Neural progenitor cell (in vitro differentiated cells): ENCODE data around the gene SEMA6A. TPM values are rescaled to one million over a fixed set of nuclear protein-coding genes. Genes with fewer than 3 reads are reported as not detected.

Source experiments
- DNase-seq: peaks from one replicate; pipeline ENCODE4 v3.0.0-alpha.2; 2016; ENCODE audit warnings: low spot score
- H2AFZ ChIP-seq: fragments of 200-600 bp; sonication (generic); replicated peaks from 2 replicates; pipeline ENCODE4 v1.6.1; 2016; ENCODE audit warnings: antibody characterized with exemption
- H3F3A ChIP-seq: fragments of 200-600 bp; sonication (generic); 2 replicates; pipeline ENCODE4 v1.6.1; 2016; ENCODE audit warnings: antibody characterized with exemption, low read depth
- H3K27ac ChIP-seq: fragments of 200-600 bp; sonication (generic); 2 replicates; pipeline ENCODE4 v1.5.1; 2016; ENCODE audit warnings: mild to moderate bottlenecking
- H3K27me3 ChIP-seq: fragments of 200-600 bp; sonication (generic); 2 replicates; pipeline ENCODE4 v1.6.1; 2016; ENCODE audit warnings: mild to moderate bottlenecking, moderate library complexity
- H3K36me3 ChIP-seq: fragments of 200-600 bp; sonication (generic); 2 replicates; pipeline ENCODE4 v1.5.1; 2016
- H3K4me1 ChIP-seq: fragments of 200-600 bp; sonication (generic); 2 replicates; pipeline ENCODE4 v1.6.1; 2016; ENCODE audit warnings: mixed run types
- H3K4me2 ChIP-seq: fragments of 200-600 bp; sonication (generic); 2 replicates; pipeline ENCODE4 v1.6.1; 2016
- H3K4me3 ChIP-seq: fragments of 200-600 bp; sonication (generic); 2 replicates; pipeline ENCODE4 v1.5.1; 2016
- H3K79me2 ChIP-seq: fragments of 200-600 bp; sonication (generic); 2 replicates; pipeline ENCODE4 v1.6.1; 2016; ENCODE audit warnings: low read depth
- H3K9ac ChIP-seq: fragments of 200-600 bp; sonication (generic); 2 replicates; pipeline ENCODE4 v1.6.1; 2016
- H3K9me3 ChIP-seq: fragments of 200-600 bp; sonication (generic); 2 replicates; pipeline ENCODE4 v1.5.1; 2016; ENCODE audit warnings: low read depth
- H4K20me1 ChIP-seq: fragments of 200-600 bp; sonication (generic); 2 replicates; pipeline ENCODE4 v1.6.1; 2016; ENCODE audit warnings: low read depth
- H3K27ac Mint-ChIP-seq: 3 replicates; pipeline ENCODE4 v1.8.0; 2021; ENCODE audit warnings: mixed read lengths
- H3K27me3 Mint-ChIP-seq: 2 replicates; pipeline ENCODE4 v1.8.0; 2022; ENCODE audit warnings: low read depth, mild to moderate bottlenecking, inconsistent platforms, moderate library complexity, mixed read lengths; ENCODE audit not compliant: insufficient read depth
- H3K36me3 Mint-ChIP-seq: 3 replicates; pipeline ENCODE4 v1.8.0; 2021; ENCODE audit warnings: mixed read lengths
- H3K4me1 Mint-ChIP-seq: 3 replicates; pipeline ENCODE4 v1.8.0; 2021; ENCODE audit warnings: mixed read lengths
- H3K4me3 Mint-ChIP-seq: 3 replicates; pipeline ENCODE4 v1.8.0; 2021; ENCODE audit warnings: mild to moderate bottlenecking, moderate library complexity, mixed read lengths
- H3K9me3 Mint-ChIP-seq: 3 replicates; pipeline ENCODE4 v1.8.0; 2020; ENCODE audit warnings: mixed read lengths
- CTCF ChIP-seq: fragments of 200-600 bp; sonication (generic); IDR thresholded peaks from 2 replicates; pipeline ENCODE4 v1.5.1; 2017; ENCODE audit warnings: antibody characterized with exemption, mild to moderate bottlenecking
- EZH2 ChIP-seq: fragments of 200-600 bp; sonication (generic); IDR thresholded peaks from 2 replicates; pipeline ENCODE4 v1.6.1; 2017; ENCODE audit warnings: antibody characterized with exemption, mild to moderate bottlenecking, moderate library complexity
- EZH2phosphoT487 ChIP-seq: fragments of 200-600 bp; sonication (generic); IDR thresholded peaks from 2 replicates; pipeline ENCODE4 v1.6.1; 2017; ENCODE audit warnings: antibody characterized with exemption
- total RNA-seq: library from RNA; depleted of rRNA; stranded (reverse); fragments of >200 nt; gene quantifications from 2 replicates; pipeline ENCODE4 v1.2.3, GENCODE V29; 2015; ENCODE audit warnings: low replicate concordance

The SEMA6A gene
- total RNA-seq, 1 donor from 2014 or later, result 86.4 TPM

DNA sequence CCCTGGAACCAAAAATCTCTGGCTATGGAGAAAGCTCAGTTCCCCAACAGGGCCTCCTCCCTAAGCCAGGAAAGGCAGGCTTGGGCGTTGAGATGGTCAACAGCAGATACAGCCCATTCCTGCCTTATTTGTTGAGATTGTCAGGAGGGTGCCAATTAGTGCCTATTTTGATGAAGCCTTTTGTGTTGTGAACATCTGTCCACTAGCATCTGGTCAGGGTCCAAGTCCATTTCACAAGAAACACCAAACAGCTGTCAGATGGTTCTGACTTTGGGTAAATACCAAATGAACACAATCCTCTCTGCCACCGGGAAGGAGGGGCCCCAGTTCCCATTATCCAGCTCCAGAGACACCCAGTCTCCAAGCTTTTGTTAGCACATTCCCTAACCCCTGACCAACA is 19.9 kb downstream of the SEMA6A start:
- no peak overlapping the region for H2AFZ ChIP-seq
- H3F3A ChIP-seq, result peaks cover 40% of the 10 kb centered on the region
- H3K9me3 Mint-ChIP-seq, result peaks cover 4% of the 10 kb centered on the region
- H4K20me1 ChIP-seq, result peaks cover 96% of the 10 kb centered on the region
- TF ChIP-seq EZH2phosphoT487, result no peak
- TF ChIP-seq CTCF, result no peak
- TF ChIP-seq EZH2, result no peak
- H3K9me3 ChIP-seq, result no peaks in the 10 kb centered on the region
- H3K36me3 Mint-ChIP-seq, result peaks cover 18% of the 10 kb centered on the region
- H3K4me3 ChIP-seq, result no peak overlapping the region
- H3K4me2 ChIP-seq, result peak overlapping the region; percentile 68
- no peaks in the 10 kb centered on the region for H3K36me3 ChIP-seq
- H3K27me3 ChIP-seq, result no peaks in the 10 kb centered on the region
- H3K4me3 Mint-ChIP-seq, result no peak overlapping the region
- peaks cover 59% of the 10 kb centered on the region for H3K4me1 ChIP-seq
- peaks cover 98% of the 10 kb centered on the region for H3K79me2 ChIP-seq
- H3K4me1 Mint-ChIP-seq, result peaks cover 35% of the 10 kb centered on the region
- H3K27me3 Mint-ChIP-seq, result peaks cover 2% of the 10 kb centered on the region
- no peak overlapping the region for H3K9ac ChIP-seq
- no peak overlapping the region for H3K27ac Mint-ChIP-seq
- peak; percentile 41 for DNase-seq
- peak overlapping the region; percentile 93 for H3K27ac ChIP-seq

DNA sequence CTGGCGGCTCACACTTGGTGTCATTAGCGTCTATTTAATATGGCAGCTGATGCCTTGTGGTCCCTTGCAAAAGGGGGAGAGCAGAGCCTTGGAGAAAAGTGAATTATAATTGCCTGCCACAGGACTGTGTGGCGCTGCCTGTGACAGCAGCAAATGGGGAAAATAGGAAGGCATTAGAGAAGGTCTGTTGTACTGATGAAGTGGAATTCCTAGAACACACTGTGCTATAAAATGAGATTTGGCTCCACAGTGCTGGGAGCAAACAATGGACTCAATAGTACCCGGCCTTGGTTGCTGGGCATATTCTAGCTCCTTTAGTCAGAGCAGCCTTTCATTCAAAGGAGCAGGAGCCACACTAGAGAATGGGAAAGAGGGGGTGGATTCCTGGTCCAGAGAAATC is 21.3 kb downstream of the SEMA6A start:
- Mint-ChIP-seq H3K4me3 (no peak overlapping the region), H3K36me3 (peaks cover 16% of the 10 kb centered on the region), H3K9me3 (peaks cover 8% of the 10 kb centered on the region), H3K27ac (peak overlapping the region; percentile 10), H3K4me1 (peaks cover 32% of the 10 kb centered on the region), H3K27me3 (peaks cover 2% of the 10 kb centered on the region)
- Histone ChIP-seq H2AFZ (no peak overlapping the region), H3K4me1 (peaks cover 54% of the 10 kb centered on the region), H3K9me3 (no peaks in the 10 kb centered on the region), H3F3A (peaks cover 38% of the 10 kb centered on the region), H3K4me2 (peak overlapping the region; percentile 68), H4K20me1 (peaks cover 93% of the 10 kb centered on the region), H3K79me2 (peaks cover 100% of the 10 kb centered on the region), H3K9ac (no peak overlapping the region), H3K4me3 (peak overlapping the region; percentile 18), H3K36me3 (no peaks in the 10 kb centered on the region), H3K27ac (peak overlapping the region; percentile 93), H3K27me3 (no peaks in the 10 kb centered on the region)
- no peak for TF ChIP-seq CTCF
- no peak for TF ChIP-seq EZH2
- no peak for TF ChIP-seq EZH2phosphoT487
- peak; percentile 84 for DNase-seq

DNA sequence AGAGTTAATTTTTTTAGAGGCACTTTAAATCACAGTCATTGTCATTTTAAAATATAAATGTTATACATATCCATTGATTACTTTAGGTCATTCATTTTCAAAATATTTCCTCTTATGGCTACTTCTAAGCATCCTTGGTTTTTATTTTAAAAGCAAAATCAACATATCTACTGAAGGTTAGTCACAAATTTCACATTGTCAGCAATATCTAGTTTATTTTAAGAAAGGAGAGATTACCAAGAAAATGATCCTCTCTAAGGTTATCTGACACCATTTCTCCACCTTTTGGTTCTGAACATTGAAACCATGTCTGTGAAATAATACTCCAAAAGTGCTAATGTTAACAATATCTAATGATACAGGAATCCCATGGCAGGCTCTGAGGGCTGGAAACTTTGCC is 24.5 kb downstream of the SEMA6A start:
- H3K27me3 ChIP-seq, result no peaks in the 10 kb centered on the region
- H3K9me3 ChIP-seq, result no peaks in the 10 kb centered on the region
- H3K4me1 Mint-ChIP-seq, result peaks cover 27% of the 10 kb centered on the region
- H3K4me3 Mint-ChIP-seq, result no peak overlapping the region
- H3K4me3 ChIP-seq, result no peak overlapping the region
- H3K27me3 Mint-ChIP-seq, result no peaks in the 10 kb centered on the region
- H3K36me3 Mint-ChIP-seq, result peaks cover 27% of the 10 kb centered on the region
- no peak overlapping the region for H3K27ac Mint-ChIP-seq
- no peak overlapping the region for H3K4me2 ChIP-seq
- no peak overlapping the region for H2AFZ ChIP-seq
- peaks cover 22% of the 10 kb centered on the region for H3F3A ChIP-seq
- DNase-seq, result no peak
- peaks cover 24% of the 10 kb centered on the region for H3K9me3 Mint-ChIP-seq
- peaks cover 100% of the 10 kb centered on the region for H3K79me2 ChIP-seq
- no peak overlapping the region for H3K9ac ChIP-seq
- peaks cover 60% of the 10 kb centered on the region for H3K4me1 ChIP-seq
- TF ChIP-seq EZH2 (no peak), CTCF (no peak), EZH2phosphoT487 (no peak)
- H3K27ac ChIP-seq, result no peak overlapping the region
- no peaks in the 10 kb centered on the region for H3K36me3 ChIP-seq
- peaks cover 86% of the 10 kb centered on the region for H4K20me1 ChIP-seq
